Right cardiac atrium (tissue), 5 donors: ENCODE data around the gene NRP2. TPM values are rescaled to one million over a fixed set of nuclear protein-coding genes. Genes with fewer than 3 reads are reported as not detected.

Experiments
- ATAC-seq, 2 donors: fragments of 200-7000 bp; cut with Tn5 transposase; one replicate each; pipeline versions ENCODE4 v1.8.0 to v1.9.1; 2020; ENCODE audit warnings: moderate library complexity in 2 of 2, mild to moderate bottlenecking in 1 of 2
- DNase-seq, 3 donors: peaks; one replicate each; pipeline ENCODE4 v3.0.0-alpha.2; 2020
- H3K27ac ChIP-seq: one replicate; pipeline ENCODE4 v1.5.1; 2013; ENCODE audit warnings: mild to moderate bottlenecking, low read length, control low read depth, moderate library complexity
- H3K27me3 ChIP-seq: one replicate; pipeline ENCODE4 v1.6.1; 2013; ENCODE audit not compliant: control insufficient read depth, insufficient read depth
- H3K4me1 ChIP-seq: one replicate; pipeline ENCODE4 v1.6.1; 2013; ENCODE audit warnings: low read length; ENCODE audit not compliant: control insufficient read depth, insufficient read depth
- H3K4me3 ChIP-seq: one replicate; pipeline ENCODE4 v1.5.1; 2013; ENCODE audit warnings: low read length, control low read depth
- H3K9me3 ChIP-seq: one replicate; pipeline ENCODE4 v1.6.1; 2013; ENCODE audit warnings: low read length; ENCODE audit not compliant: control insufficient read depth
- WGBS: extraction: QIAGEN DNeasy Blood & Tissue Kit; methylation state at CpG from one replicate; pipeline ENCODE4 v1.1.7; 2013; 5-methylcytosine and 5-hydroxymethylcytosine counted together
- intact Hi-C, 4 donors: fragments of 100-400 bp; cut with DNase I; formaldehyde crosslinking; loops; one replicate each; pipeline versions ENCODE4 v1.11.0 to v1.14.0; 2022 to 2023
- polyA plus RNA-seq: library from polyadenylated mRNA; stranded (reverse); fragments of 200-250 nt; gene quantifications from one replicate; pipeline ENCODE4 v1.2.3, GENCODE V29; 2013
- total RNA-seq, 4 donors: library from RNA; stranded (reverse); fragmentation: NEBNext Ultra II Directional; extraction: Animal tissue kit (Norgen Biotek cat#: 25700); gene quantifications; one replicate each; pipeline ENCODE4 v1.2.1, GENCODE V29; 2021
- donor health status: healthy with polysubstance abuse.
- donor health status: DM: no; HTN: yes; CAD: no.
- donor health status: DM: no; HTN: no; CAD: no.
- donor health status: DM: no; HTN: yes; CAD: no; lungs with severe emphysema.
- donor health status: DM: yes; HTN: yes; CAD: no.

The NRP2 gene
- total and polyA plus RNA-seq, 5 donors = 5.7 to 11.1 (median 9.5) TPM

GRCh38 chr2:205776720-205777119, 94.4 kb downstream of the NRP2 start:
- Histone ChIP-seq H3K9me3 (no peaks in the 10 kb centered on the region), H3K27ac (no peak overlapping the region), H3K4me1 (no peaks in the 10 kb centered on the region), H3K4me3 (no peak overlapping the region), H3K27me3 (no peaks in the 10 kb centered on the region)
- intact Hi-C loops = loop anchor here (5.0 to 10.0 kb wide), 4 partner anchors 108 to 148 kb away; no protein-coding TSS in a partner anchor
- ATAC-seq = no peak
- 71% methylated on average over 5 of the region's 5 CpGs for WGBS
- no peak for DNase-seq

DNA sequence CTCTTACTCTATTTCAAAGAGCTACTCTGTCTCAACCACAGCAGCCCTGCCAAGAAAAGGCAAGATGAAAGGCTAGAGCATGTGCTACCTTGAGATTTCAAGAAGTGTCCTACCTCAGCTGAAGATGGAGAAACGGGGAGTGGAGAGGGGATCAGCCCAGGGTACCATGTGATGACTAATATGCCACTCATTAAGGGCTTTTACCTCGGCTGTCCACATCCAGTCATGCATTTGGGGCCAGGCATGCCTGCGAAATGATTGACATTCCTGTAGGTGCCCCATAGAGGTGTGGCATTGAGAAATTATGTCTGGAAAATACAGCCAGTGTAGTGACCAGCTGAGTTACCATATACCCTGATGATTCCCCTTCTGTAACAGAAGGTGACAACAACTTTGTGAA, 96.1 kb downstream of the NRP2 start:
- Histone ChIP-seq H3K27me3 (no peaks in the 10 kb centered on the region), H3K27ac (no peak overlapping the region), H3K9me3 (no peaks in the 10 kb centered on the region), H3K4me3 (no peak overlapping the region), H3K4me1 (no peaks in the 10 kb centered on the region)
- 92% methylated on average over 3 of the region's 3 CpGs for WGBS
- intact Hi-C loops = loop anchor here (5.0 to 10.0 kb wide), 4 partner anchors 106 to 146 kb away; no protein-coding TSS in a partner anchor
- DNase-seq (no peak), ATAC-seq (no peak)

DNA sequence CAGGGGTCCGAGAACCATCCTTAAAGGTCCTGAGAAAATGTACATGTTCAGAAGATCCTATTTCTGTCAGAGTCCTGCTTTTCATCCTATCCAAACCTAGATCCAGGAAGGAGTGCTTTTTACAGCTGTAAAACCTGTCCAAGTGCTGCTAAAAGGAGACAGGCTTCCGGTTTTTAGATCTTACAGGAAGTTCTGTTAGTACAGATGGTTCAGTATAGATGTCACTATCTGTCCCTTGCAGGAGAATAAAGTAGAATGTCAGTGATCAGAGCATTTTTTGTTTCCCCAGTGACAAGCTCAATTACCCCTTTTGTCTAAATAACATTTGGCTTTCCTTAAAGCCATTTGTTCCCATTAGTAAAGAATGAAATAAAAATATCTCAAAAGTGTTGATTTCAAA, 98.3 kb downstream of the NRP2 start:
- Histone ChIP-seq H3K27ac (no peak overlapping the region), H3K4me1 (no peaks in the 10 kb centered on the region), H3K27me3 (no peaks in the 10 kb centered on the region), H3K9me3 (no peaks in the 10 kb centered on the region), H3K4me3 (no peak overlapping the region)
- intact Hi-C loops = no loop called here
- no peak for ATAC-seq
- WGBS = 69% methylated on average over 2 of the region's 2 CpGs
- DNase-seq = no peak

DNA sequence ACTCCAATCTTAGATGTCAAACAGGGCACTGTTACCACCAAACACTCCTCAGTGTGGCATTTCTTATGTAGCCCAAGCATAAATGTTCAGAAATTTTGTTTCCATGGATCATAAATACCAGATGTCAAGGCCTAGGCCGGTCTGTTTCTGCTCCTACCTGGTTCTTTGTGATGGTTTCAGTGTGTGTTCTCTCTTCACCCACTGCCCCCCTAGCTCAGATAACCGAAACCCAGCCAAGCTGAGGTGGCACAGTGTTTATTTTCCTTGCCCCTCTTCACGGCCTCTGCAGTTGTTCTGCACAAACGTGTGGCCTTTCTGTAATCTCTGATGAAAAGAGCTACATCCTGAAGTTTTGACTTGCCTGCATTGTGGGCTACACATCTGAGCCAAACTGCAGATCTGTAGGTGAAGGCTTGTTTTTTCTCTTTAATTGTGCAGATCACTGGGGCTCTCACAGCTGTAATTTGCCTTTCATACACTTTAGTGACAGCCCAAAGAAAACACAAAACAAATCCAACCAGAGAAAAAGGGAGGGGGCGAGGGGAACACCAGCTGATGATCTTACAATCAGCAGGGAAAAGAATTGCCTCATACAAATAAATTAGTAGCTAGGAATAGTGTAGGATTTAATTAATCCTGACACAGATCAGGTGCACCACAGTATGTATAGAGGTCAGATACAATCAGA, 99.1 kb downstream of the NRP2 start:
- no peaks in the 10 kb centered on the region for H3K4me1 ChIP-seq
- H3K4me3 ChIP-seq = no peak overlapping the region
- ATAC-seq (no peak), DNase-seq (no peak)
- no peak overlapping the region for H3K27ac ChIP-seq
- no peaks in the 10 kb centered on the region for H3K27me3 ChIP-seq
- 76% methylated on average over 5 of the region's 5 CpGs for WGBS
- intact Hi-C loops = no loop called here
- H3K9me3 ChIP-seq = no peaks in the 10 kb centered on the region

- no peak overlapping the region for H3K27ac ChIP-seq
- no peak for ATAC-seq
Observed at GRCh38 chr2:205782941-205783340, 100.6 kb downstream of the NRP2 start.

DNA sequence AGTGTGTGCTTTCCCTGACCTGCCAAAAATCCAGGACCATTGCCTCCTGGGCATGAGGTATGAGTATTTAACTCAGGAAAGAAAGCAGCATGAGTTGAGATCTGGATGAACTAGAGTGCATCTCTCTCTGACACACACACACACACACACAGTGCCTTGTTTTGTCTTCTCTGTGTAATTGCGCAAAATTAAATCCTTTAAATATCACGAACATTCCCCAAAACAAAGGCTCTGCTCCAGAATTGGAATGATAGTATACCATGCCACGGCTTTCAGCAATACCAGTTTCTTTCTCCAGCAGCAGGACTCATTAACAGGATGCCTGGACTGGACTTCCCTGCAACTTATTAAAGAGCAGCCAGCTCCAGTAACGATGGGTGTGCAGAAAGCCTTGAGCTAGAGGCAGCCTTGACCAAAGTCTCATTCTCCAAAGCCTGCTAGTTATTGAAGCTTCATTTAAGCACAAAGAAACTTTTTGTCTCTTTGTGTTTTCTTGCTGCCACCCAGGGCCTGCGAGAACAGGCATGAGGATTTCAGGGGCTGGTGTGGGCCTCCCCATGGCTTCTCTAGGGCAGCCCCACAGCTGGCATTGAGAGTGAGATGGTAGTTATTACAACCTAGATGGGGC, 101.7 kb downstream of the NRP2 start:
- H3K4me1 ChIP-seq = no peaks in the 10 kb centered on the region
- intact Hi-C loops = no loop called here
- no peaks in the 10 kb centered on the region for H3K9me3 ChIP-seq
- no peaks in the 10 kb centered on the region for H3K27me3 ChIP-seq
- H3K27ac ChIP-seq = no peak overlapping the region
- WGBS = 83% methylated on average over 5 of the region's 5 CpGs
- no peak overlapping the region for H3K4me3 ChIP-seq
- DNase-seq = no peak
- no peak for ATAC-seq

More at GRCh38 chr2:205782941-205783340, 100.6 kb downstream of the NRP2 start:
- Histone ChIP-seq H3K9me3 (no peaks in the 10 kb centered on the region), H3K27me3 (no peaks in the 10 kb centered on the region), H3K4me3 (no peak overlapping the region), H3K4me1 (no peaks in the 10 kb centered on the region)
- no peak for DNase-seq
- intact Hi-C loops = no loop called here
- 89% methylated on average over 4 of the region's 4 CpGs for whole genome bisulfite sequencing

DNA sequence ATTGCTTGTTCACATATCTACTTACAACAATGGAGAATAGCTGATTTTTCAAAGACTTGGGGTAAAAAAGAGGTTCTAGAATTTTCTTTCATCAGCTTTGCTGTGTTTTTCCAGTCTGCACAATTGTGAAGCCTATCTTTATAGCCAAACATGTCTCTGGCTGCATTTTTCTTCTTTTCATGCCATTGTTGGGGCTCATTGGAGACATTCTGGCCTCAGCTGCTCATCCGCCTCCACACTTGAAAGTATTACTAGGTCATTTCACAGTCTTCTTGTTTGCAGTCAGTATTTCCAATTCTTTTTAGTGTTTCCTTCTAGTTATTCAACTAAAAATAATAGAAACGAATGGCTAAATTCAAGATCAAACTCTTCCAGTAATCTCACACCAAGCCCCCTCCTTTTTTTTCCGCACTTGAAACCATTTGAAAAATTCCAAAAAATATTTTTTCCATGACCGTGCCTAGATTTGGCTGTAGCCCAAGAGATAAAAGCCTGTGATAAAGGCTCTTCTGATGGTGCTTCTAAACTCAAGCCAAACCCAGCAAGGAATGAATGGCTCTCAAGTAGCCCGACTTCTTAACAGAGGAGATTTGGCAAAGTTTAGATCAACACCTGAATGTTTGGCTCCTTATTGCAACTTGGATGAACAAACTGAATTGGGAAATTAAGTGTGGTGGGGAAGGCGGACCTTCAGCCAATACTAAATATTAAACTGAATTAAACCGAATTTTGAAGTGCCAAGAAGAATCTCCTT, 103.4 kb downstream of the NRP2 start:
- H3K4me1 ChIP-seq = no peaks in the 10 kb centered on the region
- intact Hi-C loops = no loop called here
- H3K4me3 ChIP-seq = no peak overlapping the region
- H3K27ac ChIP-seq = no peak overlapping the region
- ATAC-seq (no peak), DNase-seq (no peak)
- H3K9me3 ChIP-seq = no peaks in the 10 kb centered on the region
- WGBS = 48% methylated on average over 7 of the region's 7 CpGs
- H3K27me3 ChIP-seq = no peaks in the 10 kb centered on the region

DNA sequence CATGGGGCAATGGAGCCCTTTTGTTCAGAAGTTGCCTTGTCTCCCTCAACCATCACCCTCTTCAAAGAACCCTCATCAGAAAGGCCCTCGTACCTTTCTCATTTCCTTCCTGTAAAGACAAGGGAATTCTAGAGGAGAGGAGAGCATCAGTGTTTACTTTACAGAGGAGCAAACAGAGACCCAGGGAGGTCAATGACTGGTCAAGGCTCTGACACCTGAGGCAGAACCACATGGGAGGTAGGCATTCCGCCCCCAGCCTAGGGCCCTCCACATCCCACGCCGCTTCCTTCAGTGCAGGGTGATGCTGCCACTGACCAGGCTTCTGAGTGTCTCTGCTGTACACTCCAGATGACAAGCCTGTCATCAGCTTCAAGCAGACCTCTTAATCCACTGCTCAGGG, 104.7 kb downstream of the NRP2 start:
- Histone ChIP-seq H3K27me3 (no peaks in the 10 kb centered on the region), H3K4me1 (no peaks in the 10 kb centered on the region), H3K4me3 (no peak overlapping the region), H3K27ac (no peak overlapping the region), H3K9me3 (no peaks in the 10 kb centered on the region)
- ATAC-seq (no peak), DNase-seq (no peak)
- 79% methylated on average over 4 of the region's 4 CpGs for WGBS
- intact Hi-C loops = no loop called here

GRCh38 chr2:205787761-205788160, 105.5 kb downstream of the NRP2 start:
- WGBS = 97% methylated on average over 3 of the region's 3 CpGs
- Histone ChIP-seq H3K27me3 (no peaks in the 10 kb centered on the region), H3K9me3 (no peaks in the 10 kb centered on the region), H3K27ac (no peak overlapping the region), H3K4me1 (no peaks in the 10 kb centered on the region), H3K4me3 (no peak overlapping the region)
- DNase-seq (no peak), ATAC-seq (peak in 1 of 2 donors; percentile 40)
- intact Hi-C loops = no loop called here

- H3K4me3 ChIP-seq = no peak overlapping the region
- intact Hi-C loops = no loop called here
- no peaks in the 10 kb centered on the region for H3K9me3 ChIP-seq
- DNase-seq (no peak), ATAC-seq (no peak)
- 77% methylated on average over 1 of the region's 1 CpG for WGBS
- H3K4me1 ChIP-seq = no peaks in the 10 kb centered on the region
- H3K27me3 ChIP-seq = no peaks in the 10 kb centered on the region
- H3K27ac ChIP-seq = no peak overlapping the region
Observed at GRCh38 chr2:205789906-205790305, 107.6 kb downstream of the NRP2 start.

DNA sequence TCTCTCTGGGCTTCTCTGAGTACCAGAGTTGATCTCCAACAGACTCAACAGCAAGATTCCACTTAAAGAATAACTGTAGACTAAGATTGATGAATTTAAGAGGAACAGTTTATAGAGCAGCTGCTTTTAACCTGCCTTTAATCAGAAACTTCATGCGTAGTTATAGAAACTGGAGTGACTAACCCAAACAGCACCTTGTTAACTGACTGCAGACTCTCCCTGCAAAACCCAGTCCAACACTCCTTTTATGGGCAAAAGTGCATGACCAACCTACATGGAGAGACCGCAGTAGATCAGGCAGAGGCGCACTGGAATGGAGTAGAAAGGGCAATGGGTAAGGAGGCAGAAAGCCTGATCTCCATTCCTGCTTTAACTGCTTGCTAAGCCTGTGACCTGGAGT, 110.6 kb downstream of the NRP2 start:
- no peak overlapping the region for H3K4me3 ChIP-seq
- no peaks in the 10 kb centered on the region for H3K9me3 ChIP-seq
- DNase-seq (no peak), ATAC-seq (no peak)
- H3K4me1 ChIP-seq = no peaks in the 10 kb centered on the region
- intact Hi-C loops = no loop called here
- H3K27me3 ChIP-seq = no peaks in the 10 kb centered on the region
- H3K27ac ChIP-seq = no peak overlapping the region
- 97% methylated on average over 3 of the region's 3 CpGs for WGBS
